Activated T-helper 1 cell treated with anti-CD3 and anti-CD28 coated beads, Interleukin-12 subunit alpha, Interleukin-12 subunit beta, Interleukin-2, Interleukin-4 antibody, amounts not matched to agents 30 ng/mL and 10 ng/mL and 1 ng/mL, durations not matched to agents 14 hours and 24 hours and 36 hours (primary cell): ENCODE measurements around the gene SERINC3. TPM values are rescaled to one million over a fixed set of nuclear protein-coding genes. Genes with fewer than 3 reads are reported as not detected.
A peak's percentile ranks its signal among the peaks of the same experiment; 100 is the strongest.

Experiments used
- DNase-seq: peaks from one replicate; pipeline ENCODE4 v3.0.0; 2021; ENCODE audit warnings: low spot score
- H3K27ac Mint-ChIP-seq: one replicate; pipeline ENCODE4 v1.8.0; 2021; ENCODE audit warnings: mild to moderate bottlenecking, mixed read lengths
- H3K27me3 Mint-ChIP-seq: one replicate; pipeline ENCODE4 v1.8.0; 2022; ENCODE audit warnings: mild to moderate bottlenecking, moderate library complexity, mixed read lengths; ENCODE audit not compliant: insufficient read depth
- H3K36me3 Mint-ChIP-seq: one replicate; pipeline ENCODE4 v1.8.0; 2021; ENCODE audit warnings: low read depth, mixed read lengths
- H3K4me1 Mint-ChIP-seq: one replicate; pipeline ENCODE4 v1.8.0; 2021; ENCODE audit warnings: low read depth, mixed read lengths
- H3K4me3 Mint-ChIP-seq: one replicate; pipeline ENCODE4 v1.8.0; 2021; ENCODE audit warnings: mild to moderate bottlenecking, moderate library complexity, mixed read lengths
- H3K9me3 Mint-ChIP-seq: one replicate; pipeline ENCODE4 v1.8.0; 2021; ENCODE audit warnings: mixed read lengths
- intact Hi-C: fragments of 100-400 bp; cut with micrococcal nuclease; formaldehyde crosslinking; loops from one replicate; pipeline ENCODE4 v1.15.1; 2024
- total RNA-seq: library from RNA; stranded (reverse); gene quantifications from 2 replicates; pipeline ENCODE4 v1.2.3, GENCODE V29; 2022

Gene SERINC3
- total RNA-seq, 1 donor from 2014 or later: 51.3 TPM

- Mint-ChIP-seq H3K4me3 (no peak overlapping the region), H3K27me3 (no peaks in the 10 kb centered on the region), H3K9me3 (no peaks in the 10 kb centered on the region), H3K4me1 (peaks cover 4% of the 10 kb centered on the region), H3K36me3 (no peaks in the 10 kb centered on the region), H3K27ac (no peak overlapping the region)
- intact Hi-C loops: loop anchor here (10.0 kb wide), 3 partner anchors 207 to 933 kb away; partner anchors contain the start of genes IFT52, STK4 and TOMM34
- no peak for DNase-seq
Measured at GRCh38 chr20:44527716-44528199, 5.9 kb upstream of the SERINC3 start.

DNA sequence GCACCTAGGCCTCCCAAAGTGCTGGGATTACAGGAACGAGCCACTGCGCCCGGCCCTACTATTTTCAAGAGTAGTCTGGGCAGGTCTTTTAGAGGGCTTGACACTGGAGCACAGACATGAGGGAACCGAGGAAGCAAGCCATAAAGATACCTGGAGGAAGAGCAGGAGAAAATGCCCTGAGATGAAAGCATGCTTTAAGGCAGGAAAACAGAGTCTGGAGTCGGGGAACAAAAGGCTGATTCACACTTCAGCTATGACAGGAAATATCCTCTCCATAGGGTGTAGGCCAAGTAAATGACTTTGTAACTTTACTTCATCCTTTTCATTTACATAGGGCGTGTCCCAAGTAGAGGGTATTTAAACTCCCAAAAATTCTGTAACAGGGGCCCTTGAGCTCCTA is 4.3 kb upstream of the SERINC3 start:
- no peaks in the 10 kb centered on the region for H3K9me3 Mint-ChIP-seq
- DNase-seq: no peak

DNA sequence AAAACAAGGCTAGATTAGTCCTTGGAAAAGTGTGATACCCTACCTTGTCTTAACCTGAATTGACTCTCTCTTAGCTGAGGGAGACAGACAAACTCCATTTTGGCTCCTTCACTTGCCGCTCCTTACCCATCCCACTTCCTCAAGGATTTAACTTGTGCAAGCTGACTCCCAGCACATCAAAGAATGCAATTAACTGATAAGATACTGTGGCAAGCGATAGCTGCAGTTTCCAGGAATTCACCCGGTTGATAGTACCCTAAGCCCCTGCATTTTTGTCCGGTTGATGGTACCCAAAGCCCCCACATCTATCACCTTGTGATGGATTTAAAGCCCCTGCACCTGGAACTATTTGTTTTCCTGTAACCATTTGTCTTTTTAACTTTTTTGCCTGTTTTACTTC is 1.9 kb upstream of the SERINC3 start:
- DNase-seq: no peak
- H3K4me3 Mint-ChIP-seq: no peak overlapping the region
- H3K9me3 Mint-ChIP-seq: no peaks in the 10 kb centered on the region
- intact Hi-C loops: loop anchor here (5.0 to 10.0 kb wide), 6 partner anchors 129 to 1066 kb away; partner anchors contain the start of genes ADA, IFT52, SRSF6 and STK4
- peaks cover 34% of the 10 kb centered on the region for H3K4me1 Mint-ChIP-seq
- H3K36me3 Mint-ChIP-seq: peaks cover 4% of the 10 kb centered on the region
- H3K27me3 Mint-ChIP-seq: no peaks in the 10 kb centered on the region
- no peak overlapping the region for H3K27ac Mint-ChIP-seq

More for the DNA sequence above, 4.3 kb upstream of the SERINC3 start:
- intact Hi-C loops: loop anchor here (10.0 kb wide), 3 partner anchors 209 to 931 kb away; partner anchors contain the start of genes IFT52, STK4 and TOMM34
- no peak overlapping the region for H3K27ac Mint-ChIP-seq
- H3K4me3 Mint-ChIP-seq: no peak overlapping the region
- H3K4me1 Mint-ChIP-seq: peaks cover 13% of the 10 kb centered on the region
- no peaks in the 10 kb centered on the region for H3K36me3 Mint-ChIP-seq
- no peaks in the 10 kb centered on the region for H3K27me3 Mint-ChIP-seq

DNA sequence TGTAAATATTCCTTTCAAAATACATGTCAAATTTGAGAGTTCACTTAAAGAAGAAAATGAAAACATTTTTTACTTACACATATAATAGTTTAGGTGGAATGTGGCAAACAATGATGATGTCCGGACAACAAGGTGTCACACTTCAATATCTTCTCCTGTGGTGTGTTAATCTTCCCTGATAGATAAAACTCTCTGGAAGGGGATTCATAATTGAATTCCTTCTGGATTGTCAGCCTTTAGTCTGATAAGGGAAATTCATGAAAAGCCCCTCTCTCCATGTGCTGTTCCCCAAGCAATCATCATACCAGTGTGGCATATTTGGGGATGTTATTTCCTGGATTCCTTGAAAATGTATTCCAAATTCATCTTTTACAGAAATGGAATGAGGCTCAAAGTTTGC is 971 bp upstream of the SERINC3 start:
- H3K27ac Mint-ChIP-seq: no peak overlapping the region
- intact Hi-C loops: loop anchor here (1.0 to 10.0 kb wide), 11 partner anchors 8 to 1066 kb away; partner anchors contain the start of genes ADA, FITM2, IFT52 and SRSF6
- peaks cover 37% of the 10 kb centered on the region for H3K4me1 Mint-ChIP-seq
- DNase-seq: no peak
- no peaks in the 10 kb centered on the region for H3K9me3 Mint-ChIP-seq
- no peaks in the 10 kb centered on the region for H3K27me3 Mint-ChIP-seq
- H3K36me3 Mint-ChIP-seq: peaks cover 4% of the 10 kb centered on the region
- peak overlapping the region; percentile 32 for H3K4me3 Mint-ChIP-seq

- peak overlapping the region; percentile 88 for H3K4me3 Mint-ChIP-seq
- H3K27me3 Mint-ChIP-seq: no peaks in the 10 kb centered on the region
- H3K36me3 Mint-ChIP-seq: peaks cover 7% of the 10 kb centered on the region
- peaks cover 40% of the 10 kb centered on the region for H3K4me1 Mint-ChIP-seq
- DNase-seq: no peak
- H3K9me3 Mint-ChIP-seq: no peaks in the 10 kb centered on the region
- intact Hi-C loops: loop anchor here (1.0 to 10.0 kb wide), 7 partner anchors 89 to 1064 kb away; partner anchors contain the start of genes ADA, IFT52, SRSF6 and STK4
- H3K27ac Mint-ChIP-seq: no peak overlapping the region
Measured at GRCh38 chr20:44520881-44521280, 989 bp downstream of the SERINC3 start.

GRCh38 chr20:44518248-44518647 is 3.6 kb downstream of the SERINC3 start:
- Mint-ChIP-seq H3K27ac (no peak overlapping the region), H3K9me3 (no peaks in the 10 kb centered on the region), H3K27me3 (no peaks in the 10 kb centered on the region), H3K4me3 (no peak overlapping the region), H3K4me1 (peaks cover 40% of the 10 kb centered on the region), H3K36me3 (peaks cover 7% of the 10 kb centered on the region)
- DNase-seq: no peak
- intact Hi-C loops: no loop called here

GRCh38 chr20:44517454-44517853 is 4.4 kb downstream of the SERINC3 start:
- H3K36me3 Mint-ChIP-seq: peaks cover 12% of the 10 kb centered on the region
- peaks cover 36% of the 10 kb centered on the region for H3K4me1 Mint-ChIP-seq

GRCh38 chr20:44516491-44516890 is 5.4 kb downstream of the SERINC3 start:
- H3K36me3 Mint-ChIP-seq: peaks cover 13% of the 10 kb centered on the region
- no peak overlapping the region for H3K27ac Mint-ChIP-seq

More at GRCh38 chr20:44517454-44517853, 4.4 kb downstream of the SERINC3 start:
- no peak overlapping the region for H3K27ac Mint-ChIP-seq
- intact Hi-C loops: no loop called here
- DNase-seq: no peak
- no peak overlapping the region for H3K4me3 Mint-ChIP-seq
- H3K27me3 Mint-ChIP-seq: no peaks in the 10 kb centered on the region
- no peaks in the 10 kb centered on the region for H3K9me3 Mint-ChIP-seq

GRCh38 chr20:44513871-44514270 is 8.0 kb downstream of the SERINC3 start:
- DNase-seq: no peak
- intact Hi-C loops: no loop called here
- H3K9me3 Mint-ChIP-seq: no peaks in the 10 kb centered on the region
- H3K36me3 Mint-ChIP-seq: peaks cover 16% of the 10 kb centered on the region
- peaks cover 17% of the 10 kb centered on the region for H3K4me1 Mint-ChIP-seq
- no peaks in the 10 kb centered on the region for H3K27me3 Mint-ChIP-seq
- H3K4me3 Mint-ChIP-seq: no peak overlapping the region
- H3K27ac Mint-ChIP-seq: no peak overlapping the region

More at GRCh38 chr20:44516491-44516890, 5.4 kb downstream of the SERINC3 start:
- H3K27me3 Mint-ChIP-seq: no peaks in the 10 kb centered on the region
- no peak for DNase-seq
- intact Hi-C loops: no loop called here
- H3K4me3 Mint-ChIP-seq: no peak overlapping the region
- H3K9me3 Mint-ChIP-seq: no peaks in the 10 kb centered on the region
- peaks cover 30% of the 10 kb centered on the region for H3K4me1 Mint-ChIP-seq

GRCh38 chr20:44509762-44510161 is 12.1 kb downstream of the SERINC3 start:
- H3K9me3 Mint-ChIP-seq: no peaks in the 10 kb centered on the region
- no peak overlapping the region for H3K4me3 Mint-ChIP-seq
- no peaks in the 10 kb centered on the region for H3K27me3 Mint-ChIP-seq
- H3K27ac Mint-ChIP-seq: no peak overlapping the region
- H3K36me3 Mint-ChIP-seq: peaks cover 26% of the 10 kb centered on the region
- intact Hi-C loops: no loop called here
- no peak for DNase-seq
- H3K4me1 Mint-ChIP-seq: peaks cover 6% of the 10 kb centered on the region

GRCh38 chr20:44504402-44505307 is 17.2 kb downstream of the SERINC3 start:
- H3K27me3 Mint-ChIP-seq: no peaks in the 10 kb centered on the region
- H3K4me3 Mint-ChIP-seq: no peak overlapping the region
- intact Hi-C loops: no loop called here
- no peaks in the 10 kb centered on the region for H3K9me3 Mint-ChIP-seq
- H3K4me1 Mint-ChIP-seq: peaks cover 1% of the 10 kb centered on the region
- DNase-seq: no peak
- H3K36me3 Mint-ChIP-seq: peaks cover 42% of the 10 kb centered on the region
- no peak overlapping the region for H3K27ac Mint-ChIP-seq

- no peaks in the 10 kb centered on the region for H3K4me1 Mint-ChIP-seq
- no peak for DNase-seq
- peaks cover 45% of the 10 kb centered on the region for H3K36me3 Mint-ChIP-seq
- H3K27me3 Mint-ChIP-seq: no peaks in the 10 kb centered on the region
- no peak overlapping the region for H3K27ac Mint-ChIP-seq
- H3K4me3 Mint-ChIP-seq: no peak overlapping the region
- intact Hi-C loops: no loop called here
- no peaks in the 10 kb centered on the region for H3K9me3 Mint-ChIP-seq
Measured at GRCh38 chr20:44502968-44503367, 18.9 kb downstream of the SERINC3 start.

GRCh38 chr20:44501448-44501847 is 20.4 kb downstream of the SERINC3 start:
- Mint-ChIP-seq H3K36me3 (peaks cover 49% of the 10 kb centered on the region), H3K27ac (no peak overlapping the region), H3K9me3 (no peaks in the 10 kb centered on the region), H3K27me3 (no peaks in the 10 kb centered on the region), H3K4me1 (peaks cover 7% of the 10 kb centered on the region), H3K4me3 (no peak overlapping the region)
- intact Hi-C loops: no loop called here
- no peak for DNase-seq
